ENCODE data around the gene HIC1.

- TF ChIP-seq POLR2A (IDR thresholded peaks at IDR 0.05) (no peak), CTCF (IDR thresholded peaks at IDR 0.05) (no peak)
Measured at GRCh38 chr17:2025220-2025621, 29.7 kb upstream of the HIC1 start, which contains the start of gene RTN4RL1.

Measured in Peyer's patch (tissue), 4 donors.